ENCODE data around the gene HYCC1.
A peak's percentile ranks its signal among the peaks of the same experiment; 100 is the strongest.

HYCC1 gene

DNA sequence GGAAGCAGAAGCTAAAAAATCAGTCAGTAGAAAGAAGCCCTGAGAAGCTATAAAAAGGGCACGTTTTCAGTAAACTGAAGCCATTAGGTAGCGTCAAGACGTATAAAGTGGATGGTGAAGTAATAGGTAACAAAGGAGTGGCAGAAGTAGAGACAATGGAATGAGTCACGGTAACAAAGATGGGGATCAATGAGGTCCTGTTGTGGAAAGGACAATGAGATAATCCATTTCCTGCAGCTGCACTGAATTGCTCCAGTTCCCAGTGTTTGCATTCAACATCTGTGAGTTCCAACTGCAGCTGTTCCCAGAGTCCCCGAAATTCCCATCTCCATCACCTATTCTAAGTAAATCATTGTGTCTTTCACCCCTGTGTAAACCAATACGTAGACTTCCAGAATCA, 4.8 kb upstream of the HYCC1 start:
- DNase-seq (ENCODE audit: extremely low spot score, insufficient read length, low read depth) (no peak), FAIRE-seq (peak; percentile 35)

DNA sequence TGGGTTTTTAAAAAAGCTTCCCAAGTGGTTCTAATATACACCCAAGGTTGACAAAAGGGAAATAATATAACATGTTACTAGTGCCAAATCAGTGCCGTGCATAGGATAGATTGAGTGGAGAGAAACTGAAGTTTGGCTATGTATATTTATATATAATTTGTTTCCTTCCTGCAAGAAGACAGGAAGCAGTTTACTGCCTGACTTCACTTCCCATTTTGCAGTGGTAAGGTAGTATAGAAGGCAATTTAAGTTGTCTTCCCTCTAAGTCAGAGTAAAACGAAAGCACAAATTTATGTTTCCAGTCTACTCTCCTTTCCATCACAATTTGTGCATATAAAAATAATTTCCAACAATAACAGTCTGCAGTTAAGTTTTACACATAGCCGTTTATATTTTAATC, 3.4 kb upstream of the HYCC1 start:
- no peak for DNase-seq (ENCODE audit: extremely low spot score, insufficient read length, low read depth)
- FAIRE-seq = peak; percentile 51

DNA sequence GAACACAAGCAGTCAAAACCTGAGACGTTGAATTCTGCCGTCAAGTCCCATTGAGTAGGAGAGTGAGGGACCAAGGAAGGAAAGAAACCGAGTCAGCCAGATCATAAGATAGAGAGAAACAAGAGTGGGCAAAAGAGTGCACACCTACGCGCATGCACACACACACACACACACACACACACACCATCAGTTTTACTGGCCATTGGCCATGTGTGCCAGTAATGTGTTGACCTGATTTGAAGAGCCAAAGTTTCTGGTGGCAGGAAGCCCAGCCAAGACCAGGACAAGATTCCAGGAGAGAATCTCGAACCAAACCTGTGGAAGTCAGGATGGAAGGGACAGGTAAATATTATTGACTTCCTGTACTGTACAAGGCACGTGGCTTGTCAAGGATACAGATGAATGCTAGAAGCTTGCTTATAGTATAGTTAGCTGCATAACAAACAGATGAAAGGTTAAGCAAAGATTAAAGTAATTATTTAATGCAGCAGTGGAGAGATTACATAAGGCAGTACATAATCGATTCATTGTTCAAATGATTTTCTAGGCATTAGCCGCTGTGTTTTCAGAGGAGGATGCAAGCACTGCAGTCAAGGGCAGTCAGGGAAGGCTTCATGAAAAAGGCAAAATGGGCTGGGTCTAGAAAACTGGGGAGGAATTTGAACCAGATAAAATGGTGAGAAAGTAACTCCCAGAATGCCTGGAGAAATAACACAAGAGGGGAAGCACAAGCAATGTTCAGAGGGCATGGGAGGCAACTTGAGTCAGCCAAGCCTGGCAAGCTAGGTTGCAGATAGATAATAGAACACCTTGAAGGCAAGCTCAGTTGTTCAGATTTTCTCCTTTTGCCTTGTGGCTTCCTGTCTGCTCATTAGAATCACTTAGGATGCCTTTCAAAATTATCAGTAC, 2.7 kb upstream of the HYCC1 start:
- FAIRE-seq = no peak
- DNase-seq (ENCODE audit: extremely low spot score, insufficient read length, low read depth) = no peak

DNA sequence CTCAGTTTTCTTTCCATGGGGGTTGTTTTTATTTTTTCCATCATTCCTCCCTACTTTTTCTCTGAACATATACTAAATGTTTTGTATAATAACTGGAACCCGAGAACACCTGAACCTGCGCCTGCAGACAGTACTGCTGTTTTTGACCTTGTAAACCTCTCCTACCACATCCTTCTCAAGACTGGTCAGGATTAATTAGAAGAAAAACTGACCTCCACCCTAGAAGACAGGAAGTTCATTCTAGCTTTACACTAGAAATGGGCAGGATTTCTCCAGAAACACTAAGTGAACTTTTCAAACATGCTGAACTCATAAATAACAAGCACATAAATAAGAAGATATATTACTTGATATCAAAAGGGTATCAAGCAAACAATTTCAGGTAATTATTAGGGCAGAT, 751 bp upstream of the HYCC1 start:
- DNase-seq (ENCODE audit: extremely low spot score, insufficient read length, low read depth) (no peak), FAIRE-seq (peak; percentile 29)

DNA sequence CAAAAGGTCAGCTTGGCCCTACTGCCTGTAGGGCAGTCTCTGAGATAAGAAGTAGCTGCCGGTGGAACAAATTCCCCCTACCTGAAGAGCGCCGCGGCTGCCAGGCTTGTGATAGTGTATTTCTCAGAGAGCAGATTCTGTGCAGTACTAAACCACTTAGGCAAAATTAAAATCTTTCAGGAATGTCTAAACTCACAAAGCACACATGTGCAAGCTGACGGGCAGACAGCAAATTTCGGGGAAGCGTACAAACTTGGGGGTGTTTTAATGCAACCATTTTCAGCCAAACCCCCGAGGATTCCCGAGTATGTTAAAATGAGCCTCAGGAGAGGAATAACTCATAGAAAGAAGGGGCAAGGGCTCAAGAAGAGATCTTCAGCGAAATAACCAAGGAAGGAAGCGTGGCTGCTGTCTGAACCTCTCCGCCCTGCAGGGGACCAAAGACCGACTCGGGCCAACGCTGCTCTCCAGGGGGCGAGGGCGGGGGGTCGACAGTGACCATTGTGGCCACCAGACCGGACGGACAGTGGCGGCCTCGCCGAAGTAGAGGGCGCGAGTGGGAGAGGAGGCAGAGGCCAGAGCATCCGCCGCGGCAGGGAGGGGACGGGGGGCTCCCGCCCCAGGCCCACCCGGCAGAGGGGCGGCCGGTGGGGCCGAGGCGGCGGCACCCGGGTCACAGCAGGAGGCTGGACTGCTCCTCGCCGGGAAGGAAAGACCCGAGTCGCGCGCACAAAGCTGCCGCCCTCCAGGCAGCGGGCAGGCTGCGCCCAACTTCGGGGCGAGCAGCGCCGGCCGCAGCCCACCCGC, 819 bp downstream of the HYCC1 start:
- FAIRE-seq (peak; percentile 67), DNase-seq (ENCODE audit: extremely low spot score, insufficient read length, low read depth) (no peak)

DNA sequence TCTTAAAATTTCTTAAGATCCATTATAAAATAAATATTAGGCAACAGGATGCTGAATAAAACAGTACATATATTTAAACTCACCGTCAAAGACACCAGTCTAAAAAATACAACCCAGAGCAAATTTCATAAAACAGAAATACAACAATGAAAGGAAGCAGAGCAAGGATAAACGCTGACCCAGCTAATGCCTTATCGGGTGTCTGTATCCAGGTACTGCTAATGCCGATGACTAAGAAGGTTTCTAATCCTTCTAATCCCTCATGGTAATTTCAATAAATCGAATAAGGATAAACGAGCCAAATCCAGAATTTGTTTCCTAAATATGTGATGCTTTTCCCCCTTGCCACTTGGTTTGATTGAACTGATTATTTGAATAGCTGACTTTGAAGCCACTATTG, 1.7 kb downstream of the HYCC1 start:
- no peak for DNase-seq (ENCODE audit: extremely low spot score, insufficient read length, low read depth)
- FAIRE-seq = no peak

DNA sequence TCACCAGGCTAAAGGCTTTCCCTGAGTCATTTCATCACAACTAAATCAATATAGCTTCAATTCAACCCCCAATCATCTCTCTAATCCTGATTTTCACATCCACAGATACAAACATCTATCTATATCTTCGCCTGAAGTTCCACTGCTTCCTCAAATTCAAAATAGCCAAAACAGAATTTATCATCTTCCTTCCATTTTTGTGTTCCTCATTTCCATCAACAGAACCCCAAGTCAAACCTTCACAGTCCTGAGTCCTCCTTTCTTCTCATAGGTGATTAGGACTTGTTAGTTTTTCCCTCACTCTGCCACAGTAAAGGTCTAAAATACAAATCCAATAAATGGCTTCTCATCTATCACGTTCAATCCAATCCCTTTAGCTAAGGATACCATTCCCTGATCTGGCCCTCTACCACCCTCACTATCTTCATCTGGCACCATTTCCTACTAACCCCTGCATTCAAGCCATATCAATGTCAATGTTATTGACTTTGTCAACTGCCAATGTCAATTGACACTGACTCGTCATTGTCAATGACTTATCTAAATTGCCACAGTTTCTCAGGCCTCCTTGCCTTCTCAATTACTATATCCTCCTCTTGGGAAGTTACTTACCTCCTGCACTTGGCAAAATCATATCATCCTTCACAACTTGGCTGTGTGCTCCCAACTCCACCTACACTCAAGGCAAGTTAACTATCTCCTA, 2.6 kb downstream of the HYCC1 start:
- peak; percentile 31 for FAIRE-seq
- no peak for DNase-seq (ENCODE audit: extremely low spot score, insufficient read length, low read depth)

DNA sequence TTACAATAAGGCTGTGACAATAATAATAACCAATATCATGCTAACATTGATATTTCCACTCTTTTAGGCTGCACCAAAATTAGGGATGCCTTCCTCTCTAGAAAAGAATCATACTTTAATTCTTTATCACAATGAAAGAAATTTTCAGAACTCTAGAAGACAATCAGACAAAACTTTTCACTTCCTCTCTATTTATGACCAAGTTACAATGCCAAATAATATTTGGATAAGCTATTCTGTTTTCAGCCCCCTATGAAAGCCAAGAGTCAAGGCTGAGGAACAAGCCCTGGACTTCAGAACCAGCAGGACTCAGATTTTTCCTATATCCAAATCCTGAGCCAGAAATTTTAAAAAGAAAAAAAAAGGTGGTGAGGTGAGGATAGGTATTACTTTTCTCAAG, 4.6 kb downstream of the HYCC1 start:
- no peak for DNase-seq (ENCODE audit: extremely low spot score, insufficient read length, low read depth)
- FAIRE-seq = no peak

DNA sequence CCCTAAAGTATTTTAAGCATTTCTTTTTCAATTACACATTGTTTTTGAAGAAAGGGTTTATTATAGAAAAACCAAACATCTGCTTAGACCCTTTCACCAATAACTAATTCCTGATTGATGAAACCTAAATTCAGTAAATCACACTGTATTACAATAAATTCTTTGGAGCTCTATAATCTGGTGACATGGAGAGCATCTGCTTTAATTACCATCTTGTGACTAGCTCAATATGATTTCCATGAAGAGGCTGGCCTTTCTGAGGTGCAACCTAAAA, 9.7 kb downstream of the HYCC1 start:
- DNase-seq (ENCODE audit: extremely low spot score, insufficient read length, low read depth) = no peak
- no peak for FAIRE-seq

DNA sequence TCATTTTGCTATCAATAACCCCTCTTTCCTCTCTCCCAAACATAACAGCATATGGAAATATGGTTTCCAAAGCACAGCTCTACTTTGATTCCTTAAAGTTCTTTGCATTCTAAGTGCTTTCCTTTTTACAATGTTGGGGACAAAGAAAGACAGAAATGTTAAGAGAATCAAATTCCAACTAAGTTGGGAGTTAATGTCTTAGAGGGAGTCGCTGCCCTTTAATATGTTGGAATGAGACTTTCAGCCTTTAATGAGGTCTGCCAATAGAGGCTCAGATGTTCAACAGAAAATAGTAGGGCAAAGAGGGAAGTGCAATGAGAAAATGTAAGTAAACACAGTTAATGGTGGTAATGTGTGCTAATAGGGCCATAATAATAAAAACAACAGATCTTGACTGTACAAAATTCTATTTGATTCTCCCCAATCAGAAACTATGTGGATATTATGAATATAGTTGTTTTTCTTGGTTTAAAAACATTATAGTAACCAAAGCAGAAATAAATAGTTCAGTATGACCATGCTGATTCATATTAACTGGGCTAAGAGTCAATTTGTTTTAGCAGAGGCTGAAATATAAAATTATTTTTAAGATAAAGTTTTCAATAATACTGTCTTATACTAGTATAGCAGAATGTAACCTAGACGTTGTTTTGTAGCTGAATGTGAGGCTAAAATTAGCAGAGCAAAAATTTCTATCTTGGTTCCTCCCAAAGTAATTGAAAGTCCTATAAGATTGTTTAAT, 10.3 kb downstream of the HYCC1 start:
- FAIRE-seq (peak; percentile 59), DNase-seq (ENCODE audit: extremely low spot score, insufficient read length, low read depth) (no peak)

DNA sequence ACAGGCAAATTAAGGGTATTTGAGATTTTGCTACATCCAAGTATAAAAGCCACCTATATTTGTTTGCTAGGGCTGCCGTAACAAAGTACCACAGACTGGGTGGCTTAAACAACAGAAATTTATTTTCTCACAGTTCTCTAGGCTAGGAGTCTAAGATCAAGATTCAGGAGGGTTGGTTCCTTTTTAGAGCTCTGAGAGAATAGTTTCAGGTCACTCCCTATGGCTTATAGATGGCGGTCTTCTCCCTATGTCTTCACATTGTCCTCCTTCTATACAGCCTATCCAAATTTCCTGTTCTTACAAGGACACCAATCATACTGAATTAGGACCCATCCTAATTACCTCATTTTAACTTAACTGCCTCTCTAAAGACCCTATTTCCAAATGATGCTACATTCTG, 11.2 kb downstream of the HYCC1 start:
- no peak for FAIRE-seq
- no peak for DNase-seq (ENCODE audit: extremely low spot score, insufficient read length, low read depth)

DNA sequence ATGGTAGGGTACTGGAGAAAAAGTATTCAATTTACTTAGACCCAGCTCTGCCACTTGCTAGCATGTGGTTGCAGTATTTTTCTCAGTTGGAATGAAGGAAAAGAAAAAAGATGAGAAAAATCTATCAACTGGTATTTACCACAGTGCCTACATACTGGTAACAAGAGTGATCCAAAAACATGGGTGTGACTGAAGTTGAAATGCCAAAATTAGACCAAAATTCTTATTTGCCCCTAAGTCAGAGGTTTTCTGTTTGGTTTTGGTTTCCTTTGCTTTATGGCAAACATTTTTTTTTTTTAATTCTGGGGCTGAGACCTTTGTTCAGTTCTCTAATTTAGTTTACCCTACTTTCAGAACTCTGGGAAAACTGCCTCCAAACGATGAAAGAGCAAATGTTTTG, 12.3 kb downstream of the HYCC1 start:
- FAIRE-seq = peak; percentile 76
- DNase-seq (ENCODE audit: extremely low spot score, insufficient read length, low read depth) = no peak

DNA sequence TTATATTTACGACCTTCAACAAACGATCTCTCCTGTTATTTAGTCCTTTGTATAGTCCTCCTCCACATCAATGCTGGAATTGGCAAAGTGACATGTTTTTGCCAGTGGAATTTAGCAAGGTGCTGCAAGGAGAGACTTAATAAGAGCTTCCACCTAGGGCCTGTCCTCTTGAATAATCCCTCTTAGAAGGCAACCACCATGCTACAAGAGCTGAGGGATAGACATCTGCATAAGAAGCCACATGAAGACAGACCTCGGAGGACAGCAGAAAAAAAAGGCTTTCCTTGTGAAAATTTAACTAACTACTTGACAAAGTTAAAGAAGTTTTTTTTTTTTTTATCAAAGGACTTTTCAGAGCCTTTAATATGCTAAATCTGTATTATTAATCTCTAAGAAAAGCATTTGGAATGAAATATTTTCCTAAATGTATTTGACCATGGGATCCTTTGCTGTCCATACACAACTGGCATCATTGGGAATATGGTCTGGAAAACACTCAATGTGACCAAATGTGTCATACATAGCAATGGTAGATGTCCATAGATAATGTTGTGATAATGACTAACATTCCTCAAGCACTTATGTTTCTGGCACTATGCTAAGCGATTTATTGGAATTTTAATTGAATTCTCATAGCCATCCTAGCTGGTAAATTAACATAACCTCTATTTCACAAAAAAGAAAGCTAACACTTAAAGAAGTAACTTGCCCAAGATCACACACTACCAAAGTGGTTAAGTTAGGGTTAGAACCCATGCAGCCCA, 13.2 kb downstream of the HYCC1 start:
- FAIRE-seq (no peak), DNase-seq (ENCODE audit: extremely low spot score, insufficient read length, low read depth) (no peak)

DNA sequence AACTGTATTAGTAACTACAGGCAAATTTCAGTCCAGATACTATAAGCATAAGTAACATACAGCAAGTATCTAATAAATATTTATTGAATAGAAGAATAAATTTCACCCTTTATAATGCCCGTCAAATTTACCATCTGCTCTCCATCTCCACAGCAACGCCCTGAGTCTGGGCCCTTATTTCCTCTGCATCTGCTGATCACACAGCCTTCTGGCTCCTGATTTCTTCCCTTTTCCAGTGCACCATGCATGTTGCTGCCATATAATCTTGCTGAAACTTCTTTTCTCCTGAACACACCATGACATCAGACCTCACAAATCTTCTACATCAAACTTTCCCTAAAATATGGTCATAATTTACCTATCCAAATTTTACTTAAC, 15.4 kb downstream of the HYCC1 start:
- FAIRE-seq (peak; percentile 24), DNase-seq (ENCODE audit: extremely low spot score, insufficient read length, low read depth) (no peak)

DNA sequence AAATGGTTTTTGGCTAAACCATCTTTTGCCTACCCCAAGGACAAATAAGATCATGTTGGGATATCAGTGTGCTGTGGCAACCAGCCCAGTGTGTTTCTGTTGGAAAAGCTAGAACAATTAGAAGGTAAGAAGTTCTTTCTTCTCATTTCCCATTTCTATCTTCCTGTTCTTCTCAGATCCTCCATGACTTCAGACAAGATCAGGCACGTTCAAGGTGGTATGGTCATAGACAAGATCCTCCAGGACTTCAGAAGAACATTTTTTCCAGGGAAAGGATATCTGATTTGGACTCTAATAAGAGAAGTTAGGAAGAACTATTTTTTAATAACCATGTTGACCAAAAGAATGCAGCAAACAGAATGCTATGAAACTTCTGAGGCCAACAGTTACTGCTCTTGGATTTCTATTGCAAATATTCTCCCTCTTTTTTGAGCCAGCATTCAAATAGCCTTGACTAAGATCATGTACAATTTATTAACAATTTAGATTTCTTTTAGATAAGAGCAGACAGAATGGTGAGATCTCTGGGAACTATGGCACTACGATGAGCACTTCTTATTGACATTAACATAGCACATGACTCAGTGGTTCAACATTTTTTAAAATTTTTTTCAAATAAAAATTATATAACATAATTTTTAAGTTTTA, 15.9 kb downstream of the HYCC1 start:
- no peak for DNase-seq (ENCODE audit: extremely low spot score, insufficient read length, low read depth)
- FAIRE-seq = peak; percentile 66

DNA sequence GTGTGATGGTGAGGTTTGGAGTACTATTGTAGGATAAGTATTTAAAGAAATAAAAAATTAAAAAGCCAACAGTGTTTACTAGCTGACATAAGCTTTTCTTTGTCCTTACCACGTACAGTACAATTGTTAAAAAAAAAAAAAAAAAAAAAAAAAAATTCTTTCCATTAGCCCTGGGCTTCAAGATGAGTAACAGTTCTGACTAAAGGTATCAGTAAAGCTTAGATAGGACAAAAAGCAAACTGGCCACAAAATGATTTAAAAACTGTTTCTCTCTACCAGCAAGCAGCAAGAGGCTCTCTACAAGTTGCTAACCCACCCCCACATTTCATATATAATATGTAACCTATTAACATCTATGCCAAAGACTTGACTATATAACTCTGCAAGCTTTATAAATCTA, 17.5 kb downstream of the HYCC1 start:
- DNase-seq (ENCODE audit: extremely low spot score, insufficient read length, low read depth) (no peak), FAIRE-seq (peak; percentile 47)

DNA sequence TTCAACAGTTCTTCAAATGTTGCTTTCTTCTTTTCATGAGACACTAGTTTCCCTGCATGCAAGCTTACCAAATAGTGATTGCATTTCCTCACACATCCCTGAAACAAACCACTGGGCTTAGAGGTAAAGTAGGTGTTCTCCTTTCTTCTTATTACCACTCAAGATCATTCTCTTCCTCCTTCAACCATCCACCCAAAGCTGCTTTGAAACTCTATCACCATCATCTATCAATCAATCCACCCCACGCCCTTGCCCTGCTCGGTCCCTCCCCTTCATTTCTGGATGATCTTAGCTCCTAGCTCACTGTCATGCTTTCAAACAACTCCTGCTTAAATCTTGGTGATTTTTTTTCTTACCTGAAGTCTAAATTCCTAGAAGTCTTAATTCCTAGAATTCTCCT, 18.9 kb downstream of the HYCC1 start:
- FAIRE-seq (peak; percentile 26), DNase-seq (ENCODE audit: extremely low spot score, insufficient read length, low read depth) (no peak)

DNA sequence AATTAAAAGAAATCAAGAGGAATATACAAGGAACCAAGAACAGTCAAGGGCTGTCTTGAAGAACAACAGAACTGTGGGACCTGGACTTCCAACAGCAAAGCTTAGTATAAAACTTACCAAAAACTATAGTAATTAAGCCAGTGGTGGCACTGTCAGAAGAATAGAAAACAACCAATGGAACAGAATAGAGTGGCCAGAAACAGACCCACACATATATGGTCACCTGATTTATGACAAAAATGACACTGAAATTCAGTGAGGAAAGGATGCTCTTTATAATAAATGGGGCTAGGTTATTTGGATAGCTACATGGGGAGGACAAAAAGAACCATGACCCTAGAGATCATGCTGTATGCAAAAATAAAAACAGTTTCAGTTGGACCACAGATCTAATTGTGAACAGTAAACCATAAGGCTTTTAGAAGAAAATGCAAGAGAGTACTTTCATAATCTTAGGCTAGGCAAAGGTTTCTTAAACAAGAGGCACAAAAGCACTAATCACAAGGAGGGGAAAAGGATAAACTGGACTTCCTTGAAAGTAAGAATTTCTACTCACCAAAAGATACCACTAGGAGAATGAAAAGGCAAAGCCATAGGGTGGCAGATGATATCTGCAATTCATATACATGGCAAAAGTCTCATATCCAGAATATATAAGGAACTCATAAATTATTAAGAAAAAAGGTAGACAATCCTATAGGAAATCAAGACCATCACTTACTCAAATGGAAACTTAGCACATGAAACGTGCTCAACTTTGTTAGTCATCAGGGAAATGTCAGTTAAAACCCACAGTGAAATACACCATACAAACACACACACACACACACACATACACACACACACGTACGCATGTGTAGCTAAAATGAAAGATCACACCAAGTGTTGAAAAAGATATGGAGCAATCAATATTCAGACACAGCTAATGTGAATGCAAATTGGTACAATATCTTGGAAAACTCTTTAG, 20.8 kb downstream of the HYCC1 start:
- no peak for DNase-seq (ENCODE audit: extremely low spot score, insufficient read length, low read depth)
- peak; percentile 93 for FAIRE-seq
